HG02870 (cell line): ENCODE results near the gene VPS16.

Experiments
- ATAC-seq: cut with Tn5 transposase; IDR thresholded peaks from one replicate; pipeline ENCODE4 v1.9.1; 2021; ENCODE audit warnings: mild to moderate bottlenecking, moderate library complexity; ENCODE audit not compliant: unreplicated experiment

The VPS16 gene

GRCh38 chr20:2833761-2834160, 6.8 kb upstream of the VPS16 start:
- ATAC-seq: no peak

- ATAC-seq: no peak
Observed at GRCh38 chr20:2834401-2835110, 6.0 kb upstream of the VPS16 start.

- no peak for ATAC-seq
Observed at GRCh38 chr20:2835331-2835796, 5.2 kb upstream of the VPS16 start.

GRCh38 chr20:2836035-2836434, 4.5 kb upstream of the VPS16 start:
- no peak for ATAC-seq

GRCh38 chr20:2837221-2837960, 3.2 kb upstream of the VPS16 start:
- no peak for ATAC-seq

- no peak for ATAC-seq
Observed at GRCh38 chr20:2838170-2838797, 2.3 kb upstream of the VPS16 start.

GRCh38 chr20:2838847-2839671, 1.5 kb upstream of the VPS16 start:
- no peak for ATAC-seq

GRCh38 chr20:2839732-2840137, 810 bp upstream of the VPS16 start:
- ATAC-seq: no peak

GRCh38 chr20:2840967-2841531, 504 bp downstream of the VPS16 start:
- ATAC-seq: peak; percentile 14

GRCh38 chr20:2845607-2846006, 5.1 kb downstream of the VPS16 start:
- ATAC-seq: no peak

- ATAC-seq: no peak
Observed at GRCh38 chr20:2846698-2847097, 6.2 kb downstream of the VPS16 start.

- no peak for ATAC-seq
Observed at GRCh38 chr20:2847802-2848201, 7.3 kb downstream of the VPS16 start.

GRCh38 chr20:2849529-2849928, 9.0 kb downstream of the VPS16 start:
- no peak for ATAC-seq

GRCh38 chr20:2851086-2851485, 10.5 kb downstream of the VPS16 start:
- ATAC-seq: no peak

- no peak for ATAC-seq
Observed at GRCh38 chr20:2858591-2858990, 18.0 kb downstream of the VPS16 start.

GRCh38 chr20:2859330-2860121, 19.0 kb downstream of the VPS16 start:
- ATAC-seq: no peak

- ATAC-seq: no peak
Observed at GRCh38 chr20:2864626-2865025, 24.1 kb downstream of the VPS16 start.

GRCh38 chr20:2865101-2865500, 24.6 kb downstream of the VPS16 start:
- no peak for ATAC-seq

- ATAC-seq: no peak
Observed at GRCh38 chr20:2865630-2866029, 25.1 kb downstream of the VPS16 start.

- no peak for ATAC-seq
Observed at GRCh38 chr20:2866236-2866635, 25.7 kb downstream of the VPS16 start.
